NCI-H2107 treated with DMSO at 0.1 percent for 48 hours (cell line): ENCODE results near the gene ZNF280B.
"Not testable (repeated sequence)": the region's sequence is repeated elsewhere in the genome, so short reads cannot be mapped to it uniquely, and the experiment has no call there.

ENCODE experiments used
- DNase-seq: peaks from one replicate; lab custom pipeline; 2025; ENCODE audit not compliant: unreplicated experiment; lab: John Stamatoyannopoulos, UW

Gene ZNF280B

DNA sequence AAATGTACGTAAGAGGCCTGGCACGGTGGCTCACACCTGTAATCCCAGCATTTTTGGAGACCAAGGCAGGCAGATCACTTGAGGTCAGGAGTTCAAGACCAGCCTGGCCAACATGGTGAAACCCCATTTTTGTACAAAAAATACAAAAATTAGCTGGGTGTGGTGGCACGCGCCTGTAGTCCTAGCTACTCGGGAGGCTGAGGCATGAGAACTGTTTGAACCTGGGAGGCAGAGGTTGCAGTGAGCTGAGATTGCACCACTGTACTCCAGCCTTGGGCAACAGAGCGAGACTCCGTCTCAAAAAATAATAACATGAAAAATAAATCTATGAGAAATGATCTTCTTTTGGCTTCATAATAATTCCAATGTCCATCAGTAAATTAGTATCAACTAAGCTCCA is 2.3 kb upstream of the ZNF280B start:
- not testable (repeated sequence) for DNase-seq

DNA sequence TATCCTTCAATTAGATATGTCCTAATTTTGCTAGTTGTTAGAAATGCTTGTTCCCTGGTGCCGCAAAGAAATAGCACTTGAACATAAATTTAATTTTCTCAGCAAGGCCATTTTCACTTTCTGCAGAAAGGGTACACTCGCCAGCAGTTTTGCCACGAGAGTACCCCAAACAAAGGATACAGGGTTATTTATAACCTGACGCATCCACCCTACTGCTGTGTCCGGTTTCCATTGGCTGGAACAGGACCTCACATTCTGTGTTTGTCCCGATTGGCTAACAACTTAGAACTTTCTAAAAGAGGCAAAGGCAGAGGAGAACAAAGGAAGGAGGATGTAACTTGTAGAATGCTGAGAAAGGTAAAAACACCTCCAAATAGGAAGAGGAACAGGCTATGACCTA is 1.4 kb upstream of the ZNF280B start:
- not testable (repeated sequence) for DNase-seq

DNA sequence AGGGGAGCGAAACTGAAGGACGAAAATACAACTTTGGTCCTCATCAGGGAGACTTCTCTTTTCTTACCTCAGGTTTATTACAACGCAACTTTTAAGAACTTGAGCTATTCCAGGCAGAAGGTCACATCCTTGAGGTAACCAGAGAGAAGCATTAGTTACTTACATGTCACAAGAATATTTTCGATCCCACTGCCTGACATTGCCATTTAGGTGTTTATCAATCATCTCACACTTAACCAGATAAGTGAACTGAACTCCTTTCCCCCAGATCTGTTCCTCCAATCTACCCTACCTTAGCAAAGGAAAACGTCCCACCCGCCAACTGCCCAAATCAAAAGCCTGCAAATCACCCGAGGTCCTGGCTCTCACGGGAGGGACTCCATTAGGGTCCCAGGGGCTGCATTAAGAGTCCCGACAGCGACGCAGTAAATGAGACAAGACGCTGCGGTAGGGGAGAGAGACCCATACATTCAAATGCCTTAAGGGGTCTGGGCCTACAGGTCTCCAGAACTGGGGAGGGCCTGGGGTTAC is 734 bp downstream of the ZNF280B start:
- DNase-seq: no peak

DNA sequence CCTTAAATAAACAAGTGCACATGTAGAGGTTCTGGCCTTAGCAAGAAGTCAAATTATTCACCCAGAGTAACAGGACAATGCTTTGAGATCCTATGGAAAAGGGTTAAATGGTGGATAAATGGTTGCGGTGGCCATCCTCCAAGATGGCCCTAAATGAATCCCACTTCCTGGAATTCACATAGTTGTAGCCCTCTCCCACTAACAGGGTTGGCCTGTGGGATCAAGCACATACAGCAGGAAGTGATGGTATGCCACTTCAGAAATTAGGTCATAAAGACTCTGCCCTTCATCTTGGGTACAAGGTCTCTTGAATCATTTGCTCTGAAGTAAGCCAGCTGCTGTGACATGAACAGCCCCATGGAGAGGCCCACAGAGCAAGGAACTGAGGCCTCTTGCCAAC is 1.8 kb downstream of the ZNF280B start:
- DNase-seq: no peak

GRCh38 chr22:22498267-22498666 is 10.3 kb downstream of the ZNF280B start:
- DNase-seq: no peak

GRCh38 chr22:22491589-22491988 is 17.0 kb downstream of the ZNF280B start:
- not testable (repeated sequence) for DNase-seq

GRCh38 chr22:22488736-22489135 is 19.8 kb downstream of the ZNF280B start:
- DNase-seq: no peak

DNA sequence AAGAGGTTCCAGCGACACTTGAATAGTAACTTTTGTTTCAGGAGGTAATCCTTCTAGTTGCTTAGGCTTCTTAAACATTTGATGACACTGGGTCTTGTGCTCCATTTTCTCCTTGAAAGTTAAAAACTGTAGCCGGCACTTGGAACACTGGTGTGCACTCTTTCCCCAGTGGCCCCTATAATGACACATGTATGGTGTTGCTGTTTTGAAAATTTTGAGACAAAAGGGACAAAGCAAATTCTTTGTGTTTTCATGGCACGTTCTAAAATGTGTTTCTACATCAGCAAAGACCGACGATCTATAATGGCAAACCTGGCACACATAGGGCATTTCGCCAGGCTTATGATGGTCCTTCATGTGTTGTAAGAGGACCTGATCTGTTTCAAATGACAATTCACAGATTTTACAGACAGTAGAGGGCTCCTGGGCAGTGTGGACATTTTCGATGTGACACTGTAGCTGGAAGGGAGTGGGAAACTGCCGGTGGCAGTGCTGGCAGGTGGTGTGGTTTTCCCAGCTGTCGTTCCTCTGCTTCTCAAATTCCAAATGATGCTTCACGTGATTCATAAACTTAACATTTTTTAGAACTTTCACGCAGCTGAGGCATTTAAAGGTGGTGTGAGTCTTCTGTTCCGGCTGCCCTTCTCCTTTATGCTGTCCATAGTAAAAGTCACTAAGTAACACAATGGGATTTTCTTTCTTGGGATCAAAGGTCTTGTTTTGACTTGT is 20.5 kb downstream of the ZNF280B start:
- peak; percentile 19 for DNase-seq

DNA sequence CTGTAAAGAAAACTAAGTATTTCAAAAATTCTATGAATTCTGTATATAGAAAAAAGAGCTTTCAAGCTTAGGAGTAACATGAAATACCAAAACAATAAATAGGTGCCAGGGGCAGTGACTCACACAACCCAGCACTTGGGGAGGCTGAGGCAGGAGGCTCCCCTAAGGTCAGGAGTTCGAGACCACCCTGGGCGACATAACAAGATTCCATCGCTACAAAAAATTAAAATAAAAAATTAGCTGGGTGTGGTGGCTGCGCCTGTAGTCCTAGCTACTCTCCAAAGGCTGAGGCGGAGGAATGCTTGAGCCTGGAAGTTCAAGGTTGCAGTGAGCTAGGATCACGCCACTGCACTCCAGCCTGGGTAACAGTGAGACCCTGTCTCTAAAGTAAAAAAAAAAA is 21.5 kb downstream of the ZNF280B start:
- DNase-seq: no peak

DNA sequence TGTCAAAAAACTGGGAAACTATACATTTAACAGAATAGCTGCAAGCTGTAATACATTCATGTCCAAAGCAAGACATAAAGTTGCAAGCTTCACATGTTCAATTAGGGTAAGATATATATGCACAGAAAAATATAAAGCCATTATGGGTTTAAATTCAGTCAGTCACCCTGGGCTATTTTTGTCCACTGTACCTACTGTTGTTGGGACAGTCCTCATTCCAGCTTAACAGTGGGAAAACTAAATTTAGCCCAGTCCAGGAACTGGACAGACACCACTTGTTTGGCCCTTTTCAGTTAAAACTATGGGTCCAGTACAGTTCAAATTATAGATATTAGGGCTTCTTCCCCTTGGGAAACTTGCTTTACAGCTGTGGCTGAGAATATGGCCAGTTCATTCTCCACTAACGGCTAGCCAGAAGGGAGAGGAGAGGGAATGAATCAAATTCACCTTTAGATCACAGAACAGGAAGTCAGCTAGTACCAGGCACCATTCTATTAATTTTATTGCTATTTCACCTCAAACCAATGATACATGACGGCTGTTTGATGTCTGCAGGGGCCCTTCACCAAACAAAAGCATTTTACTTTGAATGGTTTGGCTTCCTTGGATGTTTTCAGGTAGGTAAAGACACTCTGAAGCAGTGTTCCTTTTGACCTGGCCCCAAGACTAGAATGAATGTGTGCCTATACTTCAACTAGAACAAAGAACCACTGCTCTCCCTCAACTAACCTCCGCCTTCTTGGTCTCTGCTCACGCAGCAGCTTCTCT is 22.2 kb downstream of the ZNF280B start:
- no peak for DNase-seq

- DNase-seq: no peak
Observed at GRCh38 chr22:22485524-22485923, 23.0 kb downstream of the ZNF280B start.

GRCh38 chr22:22484023-22484422 is 24.5 kb downstream of the ZNF280B start:
- DNase-seq: no peak

DNA sequence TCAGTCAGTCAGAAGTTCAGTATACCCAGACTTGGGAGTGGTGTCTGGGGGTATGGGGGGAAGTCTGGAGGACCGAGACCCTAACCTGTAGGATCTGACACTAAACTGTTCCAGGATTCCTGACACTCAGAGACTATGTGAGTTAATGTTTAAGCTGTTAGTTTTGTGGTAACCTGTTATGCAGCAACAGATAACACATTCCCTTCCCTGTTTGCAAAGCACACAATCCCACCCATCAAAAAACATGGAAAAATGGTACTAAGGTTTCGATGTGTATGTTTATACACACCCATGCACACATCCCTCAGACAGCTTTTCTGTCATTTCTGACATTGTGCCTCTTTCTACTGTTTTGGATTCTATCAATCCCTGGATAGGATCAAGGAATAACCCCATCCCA is 27.6 kb downstream of the ZNF280B start:
- DNase-seq: no peak

DNA sequence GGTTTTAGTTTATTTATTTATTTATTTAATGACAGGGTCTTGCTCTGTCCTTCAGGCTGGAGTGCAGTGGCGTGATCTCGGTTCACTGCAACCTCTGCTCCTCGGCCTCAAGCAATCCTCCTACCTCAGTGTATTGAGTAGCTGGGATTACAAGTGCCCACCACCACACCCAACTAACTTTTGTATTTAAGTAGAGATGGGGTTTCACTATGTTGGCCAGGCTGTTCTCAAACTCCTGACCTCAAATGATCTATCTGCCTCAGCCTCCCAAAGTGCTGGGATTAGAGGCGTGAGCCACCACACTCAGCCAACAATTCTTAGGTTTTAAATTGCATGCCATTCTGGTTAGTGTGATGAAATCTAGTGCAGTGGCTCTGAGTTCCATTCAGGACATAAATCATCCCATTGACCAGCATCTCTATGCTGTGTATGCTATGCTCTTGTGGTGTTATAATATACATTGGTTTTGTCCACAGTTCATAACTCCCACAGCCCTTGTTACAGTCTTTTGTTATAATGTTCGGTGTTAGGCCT is 28.5 kb downstream of the ZNF280B start:
- no peak for DNase-seq

DNA sequence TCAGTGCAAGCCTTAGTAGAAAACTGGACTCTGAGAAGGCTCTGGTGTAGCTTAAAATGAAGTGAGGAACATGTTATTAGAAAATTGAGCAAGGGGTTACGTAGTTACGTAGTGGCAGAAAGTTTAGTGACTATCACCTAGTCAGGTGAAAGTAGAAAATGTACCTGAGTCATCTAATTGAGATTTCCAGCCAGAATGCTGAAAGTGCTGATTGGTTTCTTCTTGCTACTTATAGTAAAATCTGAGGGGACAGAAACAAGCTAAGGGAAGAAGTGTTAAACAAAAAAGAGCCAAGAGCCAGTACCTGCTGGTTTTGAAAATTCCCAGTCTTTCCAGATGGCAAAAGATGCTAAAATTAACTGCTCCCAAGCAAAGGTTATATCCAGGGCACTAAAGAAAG is 29.4 kb downstream of the ZNF280B start:
- DNase-seq: no peak

- no peak for DNase-seq
Observed at GRCh38 chr22:22478470-22478869, 30.1 kb downstream of the ZNF280B start.

- no peak for DNase-seq
Observed at GRCh38 chr22:22474733-22475132, 33.8 kb downstream of the ZNF280B start.

DNA sequence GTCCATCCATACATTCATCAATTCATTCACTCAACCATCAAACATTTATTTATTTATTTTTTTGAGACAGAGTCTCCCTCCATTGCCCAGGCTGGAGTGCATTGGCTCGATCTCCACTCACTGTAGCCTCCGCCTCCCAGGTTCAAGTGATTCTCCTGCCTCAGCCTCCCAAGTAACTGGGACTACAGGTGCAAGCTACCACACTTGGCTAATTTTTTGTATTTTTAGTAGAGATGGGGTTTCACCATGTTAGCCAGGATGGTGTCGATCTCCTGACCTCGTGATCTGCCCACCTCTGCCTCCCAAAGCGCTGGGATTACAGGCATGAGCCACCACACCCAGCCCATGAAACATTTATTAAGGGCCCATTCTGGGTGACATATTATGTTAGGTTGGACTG is 37.4 kb downstream of the ZNF280B start:
- not testable (repeated sequence) for DNase-seq

GRCh38 chr22:22469527-22469926 is 39.0 kb downstream of the ZNF280B start:
- no peak for DNase-seq

DNA sequence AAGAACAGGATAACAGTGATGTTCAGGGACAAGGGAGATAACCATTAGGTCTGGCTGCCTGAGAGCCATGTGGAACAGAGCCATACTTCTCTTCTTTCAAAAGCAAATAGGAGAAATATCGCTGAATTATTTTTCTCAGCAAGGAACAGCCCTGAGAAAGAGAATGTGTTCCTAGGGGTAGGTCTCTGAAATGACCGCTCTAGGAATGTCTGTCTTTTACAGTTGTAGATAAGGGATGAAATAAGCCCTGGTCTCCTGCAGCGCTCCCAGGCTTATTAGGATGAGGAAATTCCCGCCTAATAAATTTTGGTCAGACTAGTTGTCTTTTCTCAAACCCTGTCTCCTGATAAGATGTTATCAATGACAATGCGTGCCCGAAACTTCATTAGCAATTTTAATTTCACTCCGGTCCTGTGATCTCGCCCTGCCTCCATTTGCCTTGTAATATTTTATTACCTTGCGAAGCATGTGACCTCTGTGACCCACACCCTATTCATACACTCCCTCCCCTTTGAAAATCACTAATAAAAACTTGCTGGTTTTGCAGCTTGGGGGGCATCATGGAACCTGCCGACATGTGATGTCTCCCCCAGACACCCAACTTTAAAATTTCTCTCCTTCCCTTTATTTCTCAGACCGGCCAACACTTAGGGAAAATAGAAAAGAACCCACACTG is 39.6 kb downstream of the ZNF280B start:
- not testable (repeated sequence) for DNase-seq

DNA sequence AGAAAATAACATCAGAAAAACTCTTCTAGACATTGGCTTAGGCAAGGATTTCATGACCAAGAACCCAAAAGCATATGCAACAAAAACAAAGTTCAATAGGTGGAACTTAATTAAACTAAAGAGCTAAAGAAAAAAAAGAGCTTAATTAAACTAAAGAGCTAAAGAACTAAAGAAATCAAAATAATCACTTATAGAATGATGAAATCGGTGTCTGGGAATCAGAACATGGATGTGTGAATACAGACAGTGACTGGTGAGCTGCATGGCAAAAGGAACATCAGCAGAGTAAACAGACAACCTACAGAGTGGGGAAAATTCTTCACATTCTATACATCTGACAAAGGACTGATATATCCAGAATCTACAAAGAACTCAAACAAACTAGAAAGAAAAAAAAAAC is 41.4 kb downstream of the ZNF280B start:
- DNase-seq: no peak
